ENCODE data around the gene NLRP13. TPM values are rescaled to one million over a fixed set of nuclear protein-coding genes. Genes with fewer than 3 reads are reported as not detected.

Gene NLRP13
- total RNA-seq, 4 donors from 2014 or later = not detected

DNA sequence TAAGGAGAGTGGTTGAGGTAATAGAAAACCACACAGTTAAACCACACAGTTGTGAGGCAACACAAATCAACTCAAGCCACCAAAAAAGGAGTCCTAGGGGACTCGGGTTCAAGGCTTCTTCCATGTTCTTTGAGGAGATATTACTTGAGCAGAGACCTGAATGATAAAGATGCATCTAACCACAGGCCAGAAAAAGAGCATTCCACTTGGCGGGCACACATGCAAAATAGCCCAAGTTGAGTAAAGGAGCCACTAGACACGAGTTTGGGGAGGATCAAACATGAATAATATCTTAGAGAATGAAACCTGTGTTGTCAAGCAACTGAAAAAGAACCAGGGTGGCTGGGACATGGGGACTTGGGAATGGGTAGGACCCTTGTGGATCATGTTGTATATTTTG, 65.6 kb downstream of the NLRP13 start:
- 62% methylated on average over 3 of the region's 3 CpGs for WGBS
- H3K4me3 ChIP-seq = no peak overlapping the region
- H3K36me3 ChIP-seq = no peaks in the 10 kb centered on the region
- intact Hi-C loops (cut with DNase I) = no loop called here
- DNase-seq (ENCODE audit: extremely low spot score) = no peak
- TF ChIP-seq POLR2AphosphoS5 (IDR thresholded peaks at IDR 0.05) (no peak), EP300 (IDR thresholded peaks at IDR 0.05) (no peak), POLR2A (IDR thresholded peaks at IDR 0.05; ENCODE audit: low read depth) (no peak), CTCF (IDR thresholded peaks at IDR 0.05) (no peak)
- H3K27ac ChIP-seq (replicated peaks in 1 of 4) = no peak overlapping the region
- H3K4me1 ChIP-seq = no peaks in the 10 kb centered on the region
- H3K9me3 ChIP-seq = peaks cover 0 to 4% (median 0%) of the 10 kb centered on the region in 4 donors
- H3K27me3 ChIP-seq = peaks cover 0 to 8% (median 0%) of the 10 kb centered on the region in 4 donors

DNA sequence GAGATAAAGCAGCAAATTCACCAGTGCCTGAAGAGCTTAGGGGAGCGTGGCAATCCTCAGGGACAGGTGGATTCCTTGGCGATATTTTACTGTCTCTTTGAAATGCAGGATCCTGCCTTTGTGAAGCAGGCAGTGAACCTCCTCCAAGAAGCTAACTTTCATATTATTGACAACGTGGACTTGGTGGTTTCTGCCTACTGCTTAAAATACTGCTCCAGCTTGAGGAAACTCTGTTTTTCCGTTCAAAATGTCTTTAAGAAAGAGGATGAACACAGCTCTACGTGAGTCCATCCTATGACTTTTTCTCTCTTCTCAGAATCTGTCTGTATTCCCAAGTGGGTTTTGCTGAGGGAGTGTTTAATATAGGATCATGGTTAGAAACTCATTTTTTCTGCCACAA, 73.2 kb downstream of the NLRP13 start:
- H3K36me3 ChIP-seq = no peaks in the 10 kb centered on the region
- no peaks in the 10 kb centered on the region for H3K27me3 ChIP-seq
- WGBS = 61% methylated on average over 5 of the region's 5 CpGs
- H3K9me3 ChIP-seq = peaks cover 0 to 8% (median 0%) of the 10 kb centered on the region in 4 donors
- H3K4me3 ChIP-seq = no peak overlapping the region
- TF ChIP-seq POLR2AphosphoS5 (IDR thresholded peaks at IDR 0.05) = no peak
- TF ChIP-seq POLR2A (IDR thresholded peaks at IDR 0.05; ENCODE audit: low read depth) = no peak
- TF ChIP-seq CTCF (IDR thresholded peaks at IDR 0.05) = no peak
- TF ChIP-seq EP300 (IDR thresholded peaks at IDR 0.05) = no peak
- intact Hi-C loops (cut with DNase I) = no loop called here
- H3K4me1 ChIP-seq = no peaks in the 10 kb centered on the region
- DNase-seq (ENCODE audit: extremely low spot score) = no peak
- H3K27ac ChIP-seq (replicated peaks in 1 of 4) = no peak overlapping the region

DNA sequence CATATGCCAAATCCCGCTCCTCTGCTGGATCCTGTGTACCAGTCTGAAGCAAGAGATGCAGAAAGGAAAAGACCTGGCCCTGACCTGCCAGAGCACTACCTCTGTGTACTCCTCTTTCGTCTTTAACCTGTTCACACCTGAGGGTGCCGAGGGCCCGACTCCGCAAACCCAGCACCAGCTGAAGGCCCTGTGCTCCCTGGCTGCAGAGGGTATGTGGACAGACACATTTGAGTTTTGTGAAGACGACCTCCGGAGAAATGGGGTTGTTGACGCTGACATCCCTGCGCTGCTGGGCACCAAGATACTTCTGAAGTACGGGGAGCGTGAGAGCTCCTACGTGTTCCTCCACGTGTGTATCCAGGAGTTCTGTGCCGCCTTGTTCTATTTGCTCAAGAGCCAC, 73.7 kb downstream of the NLRP13 start:
- DNase-seq (ENCODE audit: extremely low spot score) = no peak
- no peak overlapping the region for H3K4me3 ChIP-seq
- H3K4me1 ChIP-seq = no peaks in the 10 kb centered on the region
- 90% methylated on average over 13 of the region's 14 CpGs for WGBS
- TF ChIP-seq POLR2A (IDR thresholded peaks at IDR 0.05; ENCODE audit: low read depth) = no peak
- H3K9me3 ChIP-seq = peaks cover 0 to 8% (median 0%) of the 10 kb centered on the region in 4 donors
- intact Hi-C loops (cut with DNase I) = no loop called here
- no peak overlapping the region for H3K27ac ChIP-seq (replicated peaks in 1 of 4)
- H3K36me3 ChIP-seq = no peaks in the 10 kb centered on the region
- H3K27me3 ChIP-seq = no peaks in the 10 kb centered on the region

DNA sequence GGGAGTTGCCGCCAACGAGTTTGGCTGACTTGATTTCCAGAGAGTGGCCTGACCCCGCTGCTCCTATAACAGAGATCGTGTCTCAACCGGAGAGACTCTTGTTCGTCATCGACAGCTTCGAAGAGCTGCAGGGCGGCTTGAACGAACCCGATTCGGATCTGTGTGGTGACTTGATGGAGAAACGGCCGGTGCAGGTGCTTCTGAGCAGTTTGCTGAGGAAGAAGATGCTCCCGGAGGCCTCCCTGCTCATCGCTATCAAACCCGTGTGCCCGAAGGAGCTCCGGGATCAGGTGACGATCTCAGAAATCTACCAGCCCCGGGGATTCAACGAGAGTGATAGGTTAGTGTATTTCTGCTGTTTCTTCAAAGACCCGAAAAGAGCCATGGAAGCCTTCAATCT, 74.2 kb downstream of the NLRP13 start:
- no peak overlapping the region for H3K4me3 ChIP-seq

GRCh38 chr19:55857149-55857548, 75.0 kb downstream of the NLRP13 start:
- no peaks in the 10 kb centered on the region for H3K4me1 ChIP-seq
- H3K27me3 ChIP-seq = no peaks in the 10 kb centered on the region
- H3K4me3 ChIP-seq = no peak overlapping the region
- H3K36me3 ChIP-seq = no peaks in the 10 kb centered on the region
- intact Hi-C loops (cut with DNase I) = no loop called here
- H3K27ac ChIP-seq (replicated peaks in 1 of 4) = no peak overlapping the region
- 72% methylated on average over 4 of the region's 4 CpGs for WGBS
- no peak for DNase-seq (ENCODE audit: extremely low spot score)
- no peak for TF ChIP-seq EP300 (IDR thresholded peaks at IDR 0.05)
- TF ChIP-seq POLR2AphosphoS5 (IDR thresholded peaks at IDR 0.05) = no peak
- TF ChIP-seq POLR2A (IDR thresholded peaks at IDR 0.05; ENCODE audit: low read depth) = no peak
- no peak for TF ChIP-seq CTCF (IDR thresholded peaks at IDR 0.05)
- H3K9me3 ChIP-seq = peaks cover 0 to 8% (median 0%) of the 10 kb centered on the region in 4 donors

More for the DNA sequence above, 74.2 kb downstream of the NLRP13 start:
- 97% methylated on average over 16 of the region's 23 CpGs for WGBS
- Histone ChIP-seq H3K4me1 (no peaks in the 10 kb centered on the region), H3K36me3 (no peaks in the 10 kb centered on the region), H3K9me3 (peaks cover 0 to 8% (median 0%) of the 10 kb centered on the region in 4 donors), H3K27me3 (no peaks in the 10 kb centered on the region), H3K27ac (replicated peaks in 1 of 4) (no peak overlapping the region)
- intact Hi-C loops (cut with DNase I) = no loop called here
- no peak for DNase-seq (ENCODE audit: extremely low spot score)
- TF ChIP-seq EP300 (IDR thresholded peaks at IDR 0.05) = no peak
- TF ChIP-seq POLR2A (IDR thresholded peaks at IDR 0.05; ENCODE audit: low read depth) = no peak
- TF ChIP-seq POLR2AphosphoS5 (IDR thresholded peaks at IDR 0.05) = no peak
- TF ChIP-seq CTCF (IDR thresholded peaks at IDR 0.05) = no peak
